Gastroesophageal sphincter (tissue), 3 donors: ENCODE data around the gene HLCS.

Experiments
- EP300 ChIP-seq: sonication (generic); formaldehyde crosslinking; IDR thresholded peaks from one replicate; pipeline ENCODE4 v1.6.1; 2017; ENCODE audit warnings: antibody characterized with exemption, mild to moderate bottlenecking
- POLR2A ChIP-seq, 2 donors: fragments of 450-650 bp; IDR thresholded peaks; one replicate each; pipeline ENCODE4 v1.6.1; 2017; ENCODE audit warnings: antibody characterized with exemption in 2 of 2, mild to moderate bottlenecking in 2 of 2, moderate library complexity in 1 of 2
- POLR2AphosphoS5 ChIP-seq: sonication (generic); formaldehyde crosslinking; IDR thresholded peaks from one replicate; pipeline ENCODE4 v1.6.1; 2017; ENCODE audit warnings: antibody characterized with exemption
- TF ChIP-seq, protein P1 (sequence below), 4 experiments: fragments of 200-600 bp in 2 of 4; fragments of 450-650 bp in 2 of 4; sonication (generic) in 1 of 4; IDR thresholded peaks; one replicate each; pipeline ENCODE4 v1.5.1; 2017 to 2019; ENCODE audit warnings: antibody characterized with exemption in 4 of 4, mild to moderate bottlenecking in 2 of 4, moderate library complexity in 2 of 4

DNA sequence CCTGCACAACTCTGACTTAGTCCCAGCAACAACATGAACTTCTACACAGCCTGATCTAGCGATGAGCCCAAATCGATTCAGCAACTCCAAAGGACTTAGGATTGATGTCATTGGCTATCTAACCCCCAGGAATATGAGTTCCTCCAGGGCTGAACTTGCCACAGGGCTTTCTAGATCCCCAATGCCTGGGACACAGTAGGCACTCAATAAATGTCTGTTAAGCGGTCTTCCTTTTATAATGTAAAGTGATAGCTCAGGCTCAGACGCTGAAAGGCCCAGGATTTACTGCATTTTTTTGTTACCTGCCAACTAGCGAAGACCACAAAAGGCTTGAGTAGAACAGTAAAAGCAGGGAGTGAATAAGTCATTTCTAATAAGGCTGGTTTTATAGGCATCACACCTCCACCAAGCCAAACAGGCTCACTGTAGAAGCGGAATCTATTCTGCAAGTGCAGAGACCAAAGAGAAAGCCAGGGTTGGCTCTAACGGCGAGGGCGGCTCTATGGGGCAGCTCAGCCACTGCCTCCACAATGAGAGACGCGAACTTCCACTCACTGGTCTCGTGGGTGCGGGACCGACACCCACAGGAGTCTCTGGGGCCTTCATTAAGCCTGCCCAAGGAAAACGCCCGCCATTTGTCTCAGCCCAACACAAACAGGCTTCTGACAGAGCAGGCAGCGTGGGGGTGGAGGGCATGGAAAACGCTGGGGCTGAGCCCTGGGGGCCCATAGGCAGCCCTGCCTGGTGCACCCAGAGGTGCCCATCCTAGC is 52.0 kb downstream of the HLCS start:
- TF ChIP-seq, protein P1, sequence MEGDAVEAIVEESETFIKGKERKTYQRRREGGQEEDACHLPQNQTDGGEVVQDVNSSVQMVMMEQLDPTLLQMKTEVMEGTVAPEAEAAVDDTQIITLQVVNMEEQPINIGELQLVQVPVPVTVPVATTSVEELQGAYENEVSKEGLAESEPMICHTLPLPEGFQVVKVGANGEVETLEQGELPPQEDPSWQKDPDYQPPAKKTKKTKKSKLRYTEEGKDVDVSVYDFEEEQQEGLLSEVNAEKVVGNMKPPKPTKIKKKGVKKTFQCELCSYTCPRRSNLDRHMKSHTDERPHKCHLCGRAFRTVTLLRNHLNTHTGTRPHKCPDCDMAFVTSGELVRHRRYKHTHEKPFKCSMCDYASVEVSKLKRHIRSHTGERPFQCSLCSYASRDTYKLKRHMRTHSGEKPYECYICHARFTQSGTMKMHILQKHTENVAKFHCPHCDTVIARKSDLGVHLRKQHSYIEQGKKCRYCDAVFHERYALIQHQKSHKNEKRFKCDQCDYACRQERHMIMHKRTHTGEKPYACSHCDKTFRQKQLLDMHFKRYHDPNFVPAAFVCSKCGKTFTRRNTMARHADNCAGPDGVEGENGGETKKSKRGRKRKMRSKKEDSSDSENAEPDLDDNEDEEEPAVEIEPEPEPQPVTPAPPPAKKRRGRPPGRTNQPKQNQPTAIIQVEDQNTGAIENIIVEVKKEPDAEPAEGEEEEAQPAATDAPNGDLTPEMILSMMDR (IDR thresholded peaks at IDR 0.05) = no peak
- TF ChIP-seq POLR2AphosphoS5 (no peak), EP300 (no peak), POLR2A (IDR thresholded peaks at IDR 0.05) (no peak)
